SK-N-SH treated with all-trans-retinoic acid at 6 μM for 48 hours (cell line): ENCODE data around the gene SORCS1.
A peak's percentile ranks its signal among the peaks of the same experiment; 100 is the strongest.

Experiments used
- ATAC-seq: fragments of 200-7000 bp; cut with Tn5 transposase; 3 replicates; pipeline ENCODE4 v1.9.1; 2020; ENCODE audit warnings: mild to moderate bottlenecking, moderate library complexity
- ARNTL ChIP-seq: fragments of 450-650 bp; formaldehyde crosslinking; IDR thresholded peaks from 2 replicates; pipeline ENCODE4 v1.5.0; 2020; ENCODE audit warnings: low read depth, mild to moderate bottlenecking, moderate library complexity, borderline replicate concordance
- BACH2 ChIP-seq: fragments of 250-450 bp; sonication (Bioruptor Pico); IDR thresholded peaks from 2 replicates; pipeline ENCODE4 v1.9.0; 2021; ENCODE audit warnings: mild to moderate bottlenecking, borderline replicate concordance
- CREB5 ChIP-seq: fragments of 250-450 bp; sonication (Bioruptor Pico); IDR thresholded peaks from 2 replicates; pipeline ENCODE4 v1.5.1; 2020; ENCODE audit warnings: low read depth, mild to moderate bottlenecking, moderate library complexity
- CSDC2 ChIP-seq: fragments of 250-450 bp; sonication (Bioruptor Pico); IDR thresholded peaks from 2 replicates; pipeline ENCODE4 v1.5.0; 2020; ENCODE audit warnings: mild to moderate bottlenecking, moderate library complexity
- CSRNP3 ChIP-seq: fragments of 250-450 bp; sonication (Bioruptor Pico); IDR thresholded peaks from 2 replicates; pipeline ENCODE4 v1.5.1; 2021; ENCODE audit warnings: mild to moderate bottlenecking, moderate library complexity
- ESRRG ChIP-seq: fragments of 250-450 bp; sonication (Bioruptor Pico); IDR thresholded peaks from 2 replicates; pipeline ENCODE4 v1.6.1; 2021; ENCODE audit warnings: mild to moderate bottlenecking
- GLIS3 ChIP-seq: fragments of 250-450 bp; sonication (Bioruptor Pico); IDR thresholded peaks from 2 replicates; pipeline ENCODE4 v1.5.0; 2020; ENCODE audit warnings: mild to moderate bottlenecking, moderate library complexity
- ISL1 ChIP-seq: fragments of 250-450 bp; sonication (Bioruptor Pico); IDR thresholded peaks from 2 replicates; pipeline ENCODE4 v2.1.2; 2022; ENCODE audit warnings: mild to moderate bottlenecking, moderate library complexity
- OSR1 ChIP-seq: fragments of 250-450 bp; sonication (Bioruptor Pico); IDR thresholded peaks from 2 replicates; pipeline ENCODE4 v1.8.0; 2022; ENCODE audit warnings: moderate library complexity, mild to moderate bottlenecking, inconsistent platforms
- PATZ1 ChIP-seq: fragments of 250-450 bp; sonication (Bioruptor Pico); IDR thresholded peaks from 2 replicates; pipeline ENCODE4 v1.8.0; 2020; ENCODE audit warnings: mild to moderate bottlenecking, moderate library complexity, borderline replicate concordance
- POU6F1 ChIP-seq: fragments of 250-450 bp; sonication (Bioruptor Pico); IDR thresholded peaks from 2 replicates; pipeline ENCODE4 v1.8.0; 2021; ENCODE audit warnings: low read depth, mild to moderate bottlenecking, moderate library complexity, borderline replicate concordance
- PPARA ChIP-seq: fragments of 250-450 bp; sonication (Bioruptor Pico); IDR thresholded peaks from 2 replicates; pipeline ENCODE4 v1.5.0; 2020; ENCODE audit warnings: mild to moderate bottlenecking, borderline replicate concordance
- RARB ChIP-seq: fragments of 250-450 bp; sonication (Bioruptor Pico); IDR thresholded peaks from 2 replicates; pipeline ENCODE4 v1.8.0; 2021; ENCODE audit warnings: mild to moderate bottlenecking, moderate library complexity
- SNAI2 ChIP-seq: fragments of 250-450 bp; sonication (Bioruptor Pico); IDR thresholded peaks from 2 replicates; pipeline ENCODE4 v1.5.0; 2020; ENCODE audit warnings: mild to moderate bottlenecking, moderate library complexity
- TOX ChIP-seq: fragments of 250-450 bp; sonication (Bioruptor Pico); IDR thresholded peaks from 2 replicates; pipeline ENCODE4 v1.8.0; 2021; ENCODE audit warnings: mild to moderate bottlenecking, moderate library complexity, borderline replicate concordance
- TSHZ2 ChIP-seq: fragments of 250-450 bp; sonication (Bioruptor Pico); IDR thresholded peaks from 2 replicates; pipeline ENCODE4 v1.5.0; 2020; ENCODE audit warnings: mild to moderate bottlenecking, moderate library complexity
- ZFP3 ChIP-seq: fragments of 250-450 bp; sonication (Bioruptor Pico); IDR thresholded peaks from 2 replicates; pipeline ENCODE4 v1.5.0; 2020; ENCODE audit warnings: mild to moderate bottlenecking, moderate library complexity
- ZNF565 ChIP-seq: fragments of 450-650 bp; formaldehyde crosslinking; conservative IDR thresholded peaks from 2 replicates; pipeline ENCODE4 v1.5.0; 2020; ENCODE audit warnings: low read depth, mild to moderate bottlenecking, moderate library complexity
- ZNF70 ChIP-seq: fragments of 450-650 bp; formaldehyde crosslinking; IDR thresholded peaks from 2 replicates; pipeline ENCODE4 v1.5.0; 2020; ENCODE audit warnings: mild to moderate bottlenecking, moderate library complexity
- ZNF8 ChIP-seq: fragments of 450-650 bp; formaldehyde crosslinking; IDR thresholded peaks from 2 replicates; pipeline ENCODE4 v1.5.0; 2020; ENCODE audit warnings: mild to moderate bottlenecking, moderate library complexity

Gene SORCS1

GRCh38 chr10:106706127-106706526, 458.4 kb downstream of the SORCS1 start:
- ATAC-seq: no peak
- no peak for TF ChIP-seq TSHZ2 (CRISPR knock-in tag)
- no peak for TF ChIP-seq SNAI2

- no peak for TF ChIP-seq CREB5 (CRISPR knock-in tag)
- TF ChIP-seq PATZ1: no peak
- TF ChIP-seq GLIS3: no peak
- no peak for TF ChIP-seq ZNF565
- TF ChIP-seq POU6F1 (CRISPR knock-in tag): no peak
- no peak for TF ChIP-seq BACH2 (CRISPR knock-in tag)
- TF ChIP-seq SNAI2: no peak
- no peak for TF ChIP-seq ZNF70 (CRISPR knock-in tag)
- TF ChIP-seq ARNTL (CRISPR knock-in tag): no peak
- no peak for TF ChIP-seq PPARA (CRISPR knock-in tag)
- no peak for TF ChIP-seq OSR1 (CRISPR knock-in tag)
- TF ChIP-seq ZFP3 (CRISPR knock-in tag): no peak
- TF ChIP-seq CSRNP3: no peak
- no peak for TF ChIP-seq ZNF8 (CRISPR knock-in tag)
- TF ChIP-seq CSDC2 (CRISPR knock-in tag): no peak
- TF ChIP-seq TSHZ2 (CRISPR knock-in tag): no peak
- TF ChIP-seq RARB (CRISPR knock-in tag): no peak
- ATAC-seq: peak; percentile 77
These were observed 458.8 kb downstream of the SORCS1 start for GRCh38 chr10:106705681-106706100.

GRCh38 chr10:106696239-106696638, 468.3 kb downstream of the SORCS1 start:
- ATAC-seq: no peak
- TF ChIP-seq ZFP3 (CRISPR knock-in tag): no peak
- no peak for TF ChIP-seq ESRRG (CRISPR knock-in tag)
- no peak for TF ChIP-seq PATZ1
- no peak for TF ChIP-seq ISL1 (CRISPR knock-in tag)
- TF ChIP-seq CSRNP3: no peak
- no peak for TF ChIP-seq CSDC2 (CRISPR knock-in tag)
- TF ChIP-seq GLIS3: no peak
- TF ChIP-seq ARNTL (CRISPR knock-in tag): no peak
- no peak for TF ChIP-seq RARB (CRISPR knock-in tag)
- no peak for TF ChIP-seq TOX
- TF ChIP-seq POU6F1 (CRISPR knock-in tag): no peak
